Suprapubic skin (tissue), 4 donors: ENCODE results near the gene HSPD1. TPM values are rescaled to one million over a fixed set of nuclear protein-coding genes. Genes with fewer than 3 reads are reported as not detected.

ENCODE experiments used
- DNase-seq, 2 donors: peaks; one replicate each; pipeline ENCODE4 v3.0.0-alpha.2; 2019; ENCODE audit warnings: low spot score in 2 of 2
- H3K27ac ChIP-seq: fragments of 200-600 bp; sonication (generic); one replicate; pipeline ENCODE4 v1.5.1; 2019
- H3K27me3 ChIP-seq: fragments of 200-600 bp; sonication (generic); one replicate; pipeline ENCODE4 v1.5.1; 2019
- H3K36me3 ChIP-seq: fragments of 200-600 bp; sonication (generic); one replicate; pipeline ENCODE4 v1.5.1; 2019
- H3K4me1 ChIP-seq: fragments of 200-600 bp; sonication (generic); one replicate; pipeline ENCODE4 v1.5.1; 2019
- H3K4me3 ChIP-seq: fragments of 200-600 bp; sonication (generic); one replicate; pipeline ENCODE4 v1.5.1; 2019; ENCODE audit warnings: mild to moderate bottlenecking
- H3K9me3 ChIP-seq: fragments of 200-600 bp; sonication (generic); one replicate; pipeline ENCODE4 v1.5.1; 2019
- EP300 ChIP-seq: sonication (generic); formaldehyde crosslinking; IDR thresholded peaks from one replicate; pipeline ENCODE4 v1.6.1; 2017; ENCODE audit warnings: antibody characterized with exemption
- POLR2A ChIP-seq, 2 donors: fragments of 450-650 bp; IDR thresholded peaks; one replicate each; pipeline ENCODE4 v1.6.1; 2017; ENCODE audit warnings: antibody characterized with exemption in 2 of 2, mild to moderate bottlenecking in 2 of 2, moderate library complexity in 2 of 2
- POLR2AphosphoS5 ChIP-seq, 3 donors: sonication (generic); formaldehyde crosslinking; IDR thresholded peaks; one replicate each; pipeline ENCODE4 v1.6.1; 2017; ENCODE audit warnings: antibody characterized with exemption in 3 of 3
- WGBS: methylation state at CpG from one replicate; pipeline ENCODE4 v1.1.5; 2018; 5-methylcytosine and 5-hydroxymethylcytosine counted together
- total RNA-seq, 4 donors: library from RNA; depleted of rRNA; stranded (reverse); fragments of >200 nt; gene quantifications; one replicate each; pipeline ENCODE4 v1.1.0, GENCODE V29; 2016
- TF ChIP-seq, protein P1 (sequence below), 2 donors: fragments of 200-600 bp in 1 of 2; fragments of 450-650 bp in 1 of 2; sonication (generic) in 1 of 2; IDR thresholded peaks; one replicate each; pipeline ENCODE4 v1.5.1; 2016 to 2019; ENCODE audit warnings: antibody characterized with exemption in 2 of 2, mild to moderate bottlenecking in 1 of 2, moderate library complexity in 1 of 2

The HSPD1 gene
- total RNA-seq, 4 donors from 2014 or later = 86.9 to 148 (median 112) TPM

DNA sequence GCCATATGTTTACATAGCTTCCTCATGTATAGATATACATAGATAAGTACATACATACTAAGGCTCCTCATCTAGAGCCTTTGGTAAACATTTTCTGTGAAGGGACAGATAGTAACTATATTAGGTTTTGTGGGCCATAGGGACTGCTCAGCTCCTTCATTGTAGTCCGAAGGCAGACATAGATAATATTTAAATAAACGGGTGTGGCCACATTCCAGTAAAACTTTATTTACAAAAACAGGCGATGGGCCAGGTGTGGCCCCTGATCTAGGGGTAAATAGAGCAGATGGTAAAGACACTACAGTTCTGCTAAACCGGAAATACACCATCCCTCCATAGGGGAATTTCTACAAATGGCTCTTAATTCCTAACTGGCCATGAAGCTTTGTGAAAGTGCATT, 39.0 kb downstream of the HSPD1 start:
- no peak for DNase-seq
- peaks cover 31% of the 10 kb centered on the region for H3K4me1 ChIP-seq
- peaks cover 41% of the 10 kb centered on the region for H3K36me3 ChIP-seq
- H3K4me3 ChIP-seq = no peak overlapping the region
- no peaks in the 10 kb centered on the region for H3K27me3 ChIP-seq
- no peaks in the 10 kb centered on the region for H3K9me3 ChIP-seq
- 77% methylated on average over 4 of the region's 4 CpGs for WGBS
- no peak overlapping the region for H3K27ac ChIP-seq
- TF ChIP-seq POLR2AphosphoS5 (IDR thresholded peaks at IDR 0.05) = no peak
- TF ChIP-seq POLR2A (IDR thresholded peaks at IDR 0.05) = no peak
- TF ChIP-seq, protein P1, sequence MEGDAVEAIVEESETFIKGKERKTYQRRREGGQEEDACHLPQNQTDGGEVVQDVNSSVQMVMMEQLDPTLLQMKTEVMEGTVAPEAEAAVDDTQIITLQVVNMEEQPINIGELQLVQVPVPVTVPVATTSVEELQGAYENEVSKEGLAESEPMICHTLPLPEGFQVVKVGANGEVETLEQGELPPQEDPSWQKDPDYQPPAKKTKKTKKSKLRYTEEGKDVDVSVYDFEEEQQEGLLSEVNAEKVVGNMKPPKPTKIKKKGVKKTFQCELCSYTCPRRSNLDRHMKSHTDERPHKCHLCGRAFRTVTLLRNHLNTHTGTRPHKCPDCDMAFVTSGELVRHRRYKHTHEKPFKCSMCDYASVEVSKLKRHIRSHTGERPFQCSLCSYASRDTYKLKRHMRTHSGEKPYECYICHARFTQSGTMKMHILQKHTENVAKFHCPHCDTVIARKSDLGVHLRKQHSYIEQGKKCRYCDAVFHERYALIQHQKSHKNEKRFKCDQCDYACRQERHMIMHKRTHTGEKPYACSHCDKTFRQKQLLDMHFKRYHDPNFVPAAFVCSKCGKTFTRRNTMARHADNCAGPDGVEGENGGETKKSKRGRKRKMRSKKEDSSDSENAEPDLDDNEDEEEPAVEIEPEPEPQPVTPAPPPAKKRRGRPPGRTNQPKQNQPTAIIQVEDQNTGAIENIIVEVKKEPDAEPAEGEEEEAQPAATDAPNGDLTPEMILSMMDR (IDR thresholded peaks at IDR 0.05) = no peak
- TF ChIP-seq EP300 = no peak

DNA sequence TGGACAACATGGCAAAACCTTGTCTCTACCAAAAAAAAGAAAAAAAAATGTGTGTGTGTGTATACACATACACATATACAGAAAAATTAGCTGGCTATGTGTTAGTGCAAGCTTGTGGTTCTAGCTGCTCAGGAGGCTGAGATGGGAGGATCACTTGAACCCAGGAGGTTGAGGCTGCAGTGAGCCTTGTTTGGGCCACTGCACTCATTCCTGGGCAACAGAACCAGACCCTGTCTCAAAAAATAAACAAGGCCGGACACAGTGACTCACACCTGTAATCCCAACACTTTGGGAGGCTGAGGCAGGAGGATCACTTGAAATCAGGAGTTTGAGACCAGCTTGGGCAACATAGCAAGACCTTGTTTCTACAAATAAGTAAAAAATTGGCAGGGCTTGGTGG, 44.2 kb downstream of the HSPD1 start:
- Histone ChIP-seq H3K27me3 (no peaks in the 10 kb centered on the region), H3K4me1 (peaks cover 45% of the 10 kb centered on the region), H3K9me3 (no peaks in the 10 kb centered on the region), H3K4me3 (no peak overlapping the region), H3K36me3 (peaks cover 7% of the 10 kb centered on the region), H3K27ac (no peak overlapping the region)
- DNase-seq = no peak
- 83% methylated on average over 1 of the region's 1 CpG for WGBS
- TF ChIP-seq, protein P1 (IDR thresholded peaks at IDR 0.05) = no peak
- TF ChIP-seq POLR2A (IDR thresholded peaks at IDR 0.05) = no peak
- no peak for TF ChIP-seq EP300
- no peak for TF ChIP-seq POLR2AphosphoS5 (IDR thresholded peaks at IDR 0.05)

DNA sequence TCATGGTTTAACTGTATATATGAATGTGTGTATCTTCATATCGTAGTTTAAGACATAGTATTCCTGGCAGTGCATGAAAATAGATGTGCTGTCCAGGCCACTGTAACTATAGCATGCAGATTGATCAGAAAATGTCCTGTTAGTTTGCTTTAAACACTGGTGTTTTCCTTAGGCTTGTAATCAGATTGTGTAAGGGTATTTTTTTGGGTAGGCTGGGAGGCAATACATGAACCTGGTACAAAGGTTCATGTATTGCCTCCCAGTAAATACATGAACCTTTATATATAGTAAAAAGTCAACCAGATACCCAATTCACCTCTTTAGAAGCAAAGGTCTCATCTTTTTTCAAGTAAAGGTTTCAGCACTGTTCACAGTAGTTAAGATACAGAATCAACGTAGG, 44.7 kb downstream of the HSPD1 start:
- no peaks in the 10 kb centered on the region for H3K9me3 ChIP-seq
- H3K36me3 ChIP-seq = peaks cover 3% of the 10 kb centered on the region
- peak overlapping the region; percentile 73 for H3K4me3 ChIP-seq
- TF ChIP-seq, protein P1 (IDR thresholded peaks at IDR 0.05) = no peak
- peaks cover 41% of the 10 kb centered on the region for H3K4me1 ChIP-seq
- 71% methylated on average over 2 of the region's 2 CpGs for WGBS
- no peak for DNase-seq
- H3K27ac ChIP-seq = no peak overlapping the region
- no peaks in the 10 kb centered on the region for H3K27me3 ChIP-seq

DNA sequence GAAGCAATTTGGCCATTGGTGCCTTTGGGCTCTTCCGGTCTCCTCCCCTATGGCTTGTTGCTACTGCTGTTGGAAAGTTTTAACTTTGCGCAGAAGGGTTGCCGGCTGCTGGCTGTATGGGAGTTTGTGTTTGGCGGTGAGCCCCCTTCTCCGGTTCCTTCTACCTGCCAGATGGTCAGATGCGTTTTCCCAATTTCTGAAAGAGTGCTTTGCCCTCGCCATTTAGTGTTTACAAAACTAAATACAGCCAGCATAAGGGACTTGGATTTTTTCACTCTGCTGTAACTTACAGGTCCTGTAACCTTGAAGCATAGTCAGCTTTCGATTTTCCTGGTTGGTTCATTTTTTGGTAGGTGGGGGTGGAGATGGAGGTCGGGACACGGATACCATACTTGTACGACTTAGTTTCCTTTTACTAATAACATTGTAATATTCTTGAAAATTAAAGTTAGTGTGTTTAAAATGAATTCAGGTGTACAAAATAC, 45.7 kb downstream of the HSPD1 start:
- H3K27me3 ChIP-seq = no peaks in the 10 kb centered on the region
- H3K9me3 ChIP-seq = no peaks in the 10 kb centered on the region
- WGBS = 0% methylated on average over 11 of the region's 11 CpGs
- TF ChIP-seq POLR2A (IDR thresholded peaks at IDR 0.05) (peak; percentile 13 to 24), EP300 (no peak), POLR2AphosphoS5 (IDR thresholded peaks at IDR 0.05) (peak in 1 of 3 donors; percentile 12)
- TF ChIP-seq, protein P1 (IDR thresholded peaks at IDR 0.05) = no peak
- peak in 1 of 2 donors; percentile 90 for DNase-seq
- H3K36me3 ChIP-seq = peaks cover under 1% of the 10 kb centered on the region
- H3K4me1 ChIP-seq = peaks cover 36% of the 10 kb centered on the region
- H3K4me3 ChIP-seq = peak overlapping the region; percentile 73
- peak overlapping the region; percentile 99 for H3K27ac ChIP-seq

DNA sequence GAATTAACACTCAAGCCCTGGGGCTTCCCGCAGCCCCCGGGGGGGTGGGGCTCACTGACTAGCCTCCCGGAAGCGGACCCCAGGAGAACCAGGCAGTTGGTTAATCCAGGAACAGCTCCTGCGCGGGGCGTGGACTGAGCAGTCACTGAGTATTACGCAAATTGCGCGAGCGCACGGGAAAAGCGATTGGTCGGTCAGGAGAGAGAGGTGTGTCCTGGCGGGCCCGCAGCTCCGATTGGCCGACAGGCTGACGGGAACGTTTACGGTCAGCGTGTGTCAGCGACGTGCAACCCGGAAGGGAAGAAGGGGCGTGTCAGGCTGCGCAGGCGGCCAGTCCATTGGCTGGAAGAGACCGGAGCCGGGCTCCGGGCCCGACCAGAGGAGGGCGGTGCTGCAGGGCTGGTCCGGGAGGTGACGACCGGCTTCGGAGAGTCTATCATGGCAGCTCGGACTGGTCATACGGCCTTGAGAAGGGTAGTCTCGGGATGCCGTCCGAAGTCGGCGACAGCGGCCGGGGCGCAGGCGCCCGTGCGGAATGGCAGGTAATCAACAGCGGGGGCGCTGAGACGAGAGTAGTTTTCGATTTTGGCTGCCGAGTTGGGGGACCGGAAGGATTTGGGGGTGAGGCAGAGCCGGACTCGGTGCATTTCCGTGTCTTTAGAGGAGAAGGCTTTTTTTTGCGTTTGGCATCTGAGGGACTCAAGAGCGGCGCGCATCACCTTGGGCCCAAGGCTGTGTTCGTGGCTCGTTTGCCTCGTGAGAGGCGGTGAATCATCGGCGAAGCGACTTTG, 46.3 kb downstream of the HSPD1 start, which contains the start of gene COQ10B:
Gene COQ10B, plus strand, starts transcription at position 430 of the 791 bp plus-strand sequence. Its CDS starts 9 bp downstream, at position 439.
- H3K4me1 ChIP-seq = peaks cover 34% of the 10 kb centered on the region
- H3K27me3 ChIP-seq = no peaks in the 10 kb centered on the region
- 0% methylated on average over 35 of the region's 70 CpGs for WGBS
- peak within 1 kb of the TSS; percentile 73 for H3K4me3 ChIP-seq
- no peaks in the 10 kb centered on the region for H3K36me3 ChIP-seq
- peak within 1 kb of the TSS; percentile 99 for H3K27ac ChIP-seq
- no peaks in the 10 kb centered on the region for H3K9me3 ChIP-seq
- DNase-seq = peak; percentile 100
- TF ChIP-seq POLR2A (IDR thresholded peaks at IDR 0.05) (peak; percentile 41 to 87), EP300 (no peak), POLR2AphosphoS5 (IDR thresholded peaks at IDR 0.05) (peak; percentile 61 to 83 (median 70))
- TF ChIP-seq, protein P1 (IDR thresholded peaks at IDR 0.05) = peak in 1 of 2 donors; percentile 42
